Ascending aorta (tissue), 2 donors: ENCODE results near the gene LHX2. TPM values are rescaled to one million over a fixed set of nuclear protein-coding genes. Genes with fewer than 3 reads are reported as not detected.
"Not testable (repeated sequence)": the region's sequence is repeated elsewhere in the genome, so short reads cannot be mapped to it uniquely, and the experiment has no call there.

Source experiments
- DNase-seq, 2 donors: peaks; one replicate each; pipeline ENCODE4 v3.0.0-alpha.2; 2019; ENCODE audit warnings: low spot score in 2 of 2
- H3K27ac ChIP-seq, 2 donors: fragments of 200-600 bp; sonication (generic); one replicate each; pipeline ENCODE4 v1.5.1; 2016 to 2017; ENCODE audit warnings: mild to moderate bottlenecking in 1 of 2
- H3K27me3 ChIP-seq: fragments of 200-600 bp; sonication (generic); one replicate; pipeline ENCODE4 v1.5.1; 2017
- H3K36me3 ChIP-seq, 2 donors: fragments of 200-600 bp; sonication (generic); one replicate each; pipeline ENCODE4 v1.5.1; 2016
- H3K4me1 ChIP-seq, 2 donors: fragments of 200-600 bp; sonication (generic); one replicate each; pipeline ENCODE4 v1.5.1; 2016 to 2017; ENCODE audit warnings: mild to moderate bottlenecking in 1 of 2
- H3K4me3 ChIP-seq, 2 donors: fragments of 200-600 bp; sonication (generic); one replicate each; pipeline ENCODE4 v1.5.1; 2016 to 2017; ENCODE audit warnings: mild to moderate bottlenecking in 1 of 2
- H3K9me3 ChIP-seq, 2 donors: fragments of 200-600 bp; sonication (generic); one replicate each; pipeline ENCODE4 v1.5.1; 2016
- intact Hi-C: fragments of 100-400 bp; cut with DNase I; formaldehyde crosslinking; loops from one replicate; pipeline ENCODE4 v1.15.1; 2023
- total RNA-seq: library from RNA; depleted of rRNA; stranded (reverse); fragments of >200 nt; gene quantifications from one replicate; pipeline ENCODE4 v1.1.0, GENCODE V29; 2016
- TF ChIP-seq, protein P1 (sequence below), 3 experiments: fragments of 200-600 bp in 2 of 3; fragments of 450-650 bp in 1 of 3; sonication (generic) in 2 of 3; IDR thresholded peaks; one replicate each; pipeline ENCODE4 v1.5.1; 2016 to 2019; ENCODE audit warnings: antibody characterized with exemption in 3 of 3, mild to moderate bottlenecking in 1 of 3, moderate library complexity in 1 of 3

The LHX2 gene
- total RNA-seq, 1 donor from 2014 or later = not detected

DNA sequence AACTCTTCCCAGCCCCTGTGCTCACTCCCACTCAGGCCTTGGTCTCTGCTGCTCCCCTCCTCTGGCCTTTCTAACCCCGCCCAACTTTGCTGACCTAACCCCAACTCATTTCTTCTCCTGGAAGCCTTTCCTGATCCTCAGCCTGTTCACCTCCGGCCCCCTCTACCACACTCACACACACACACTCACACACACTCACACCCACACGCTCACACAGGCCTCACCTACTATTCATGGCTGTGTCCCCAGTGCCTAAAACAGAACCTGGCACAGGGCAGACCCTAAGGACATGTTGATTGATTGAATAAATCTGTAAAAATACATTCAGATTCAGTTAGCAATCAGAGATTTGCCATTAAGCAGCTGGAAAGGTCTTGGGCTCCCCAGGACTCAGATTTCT lies 28.5 kb upstream of the LHX2 start:
- no peaks in the 10 kb centered on the region for H3K36me3 ChIP-seq
- H3K4me1 ChIP-seq = no peaks in the 10 kb centered on the region
- H3K27ac ChIP-seq = no peak overlapping the region
- peaks cover 5% of the 10 kb centered on the region for H3K27me3 ChIP-seq
- H3K9me3 ChIP-seq = no peaks in the 10 kb centered on the region
- TF ChIP-seq, protein P1, sequence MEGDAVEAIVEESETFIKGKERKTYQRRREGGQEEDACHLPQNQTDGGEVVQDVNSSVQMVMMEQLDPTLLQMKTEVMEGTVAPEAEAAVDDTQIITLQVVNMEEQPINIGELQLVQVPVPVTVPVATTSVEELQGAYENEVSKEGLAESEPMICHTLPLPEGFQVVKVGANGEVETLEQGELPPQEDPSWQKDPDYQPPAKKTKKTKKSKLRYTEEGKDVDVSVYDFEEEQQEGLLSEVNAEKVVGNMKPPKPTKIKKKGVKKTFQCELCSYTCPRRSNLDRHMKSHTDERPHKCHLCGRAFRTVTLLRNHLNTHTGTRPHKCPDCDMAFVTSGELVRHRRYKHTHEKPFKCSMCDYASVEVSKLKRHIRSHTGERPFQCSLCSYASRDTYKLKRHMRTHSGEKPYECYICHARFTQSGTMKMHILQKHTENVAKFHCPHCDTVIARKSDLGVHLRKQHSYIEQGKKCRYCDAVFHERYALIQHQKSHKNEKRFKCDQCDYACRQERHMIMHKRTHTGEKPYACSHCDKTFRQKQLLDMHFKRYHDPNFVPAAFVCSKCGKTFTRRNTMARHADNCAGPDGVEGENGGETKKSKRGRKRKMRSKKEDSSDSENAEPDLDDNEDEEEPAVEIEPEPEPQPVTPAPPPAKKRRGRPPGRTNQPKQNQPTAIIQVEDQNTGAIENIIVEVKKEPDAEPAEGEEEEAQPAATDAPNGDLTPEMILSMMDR (IDR thresholded peaks at IDR 0.05) = no peak
- H3K4me3 ChIP-seq = no peak overlapping the region
- intact Hi-C loops = no loop called here
- no peak for DNase-seq

DNA sequence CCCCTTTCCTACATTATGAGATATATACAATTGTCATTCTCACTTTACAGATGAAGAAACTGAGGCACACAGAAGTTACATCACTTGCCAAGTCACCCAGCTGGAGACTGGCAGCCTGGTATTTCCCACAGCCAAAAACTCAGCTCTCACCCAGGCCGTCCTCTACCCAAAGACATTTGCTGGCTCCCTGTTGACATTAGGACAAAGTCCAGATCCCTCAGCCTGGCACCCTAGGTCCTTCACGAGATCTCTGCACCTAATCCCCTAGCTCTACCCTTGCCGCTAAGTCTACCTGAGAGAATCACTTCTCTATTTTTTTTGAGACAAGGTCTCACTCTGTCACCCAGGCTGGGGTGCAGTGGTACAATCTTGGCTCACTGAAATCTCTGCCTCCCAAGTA lies 26.8 kb upstream of the LHX2 start:
- no peak overlapping the region for H3K27ac ChIP-seq
- no peaks in the 10 kb centered on the region for H3K4me1 ChIP-seq
- TF ChIP-seq, protein P1 (IDR thresholded peaks at IDR 0.05) = no peak
- intact Hi-C loops = no loop called here
- H3K36me3 ChIP-seq = no peaks in the 10 kb centered on the region
- H3K27me3 ChIP-seq = peaks cover 5% of the 10 kb centered on the region
- no peak for DNase-seq
- no peak overlapping the region for H3K4me3 ChIP-seq
- H3K9me3 ChIP-seq = no peaks in the 10 kb centered on the region

DNA sequence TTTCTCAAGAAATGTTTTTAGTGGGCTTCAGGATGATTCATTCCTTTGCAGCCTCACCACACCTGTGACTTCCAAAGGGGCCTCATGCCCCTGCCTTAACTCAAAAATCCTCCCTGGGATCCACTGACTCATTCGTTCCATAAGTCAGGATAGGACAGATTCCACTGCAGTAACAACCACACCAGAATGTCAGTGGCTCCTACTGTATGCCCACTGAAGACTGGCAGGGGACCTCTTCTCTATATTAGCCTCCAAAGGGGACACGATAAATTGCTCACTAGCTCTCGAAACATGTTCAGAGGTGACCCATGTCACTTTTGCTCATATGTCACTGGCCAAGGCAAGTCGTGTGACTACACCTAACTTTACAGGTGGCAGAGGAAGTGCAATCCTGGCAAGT lies 25.7 kb upstream of the LHX2 start:
- H3K27ac ChIP-seq = no peak overlapping the region
- H3K9me3 ChIP-seq = no peaks in the 10 kb centered on the region
- intact Hi-C loops = no loop called here
- TF ChIP-seq, protein P1 (IDR thresholded peaks at IDR 0.05) = no peak
- no peak overlapping the region for H3K4me3 ChIP-seq
- H3K4me1 ChIP-seq = no peaks in the 10 kb centered on the region
- H3K36me3 ChIP-seq = no peaks in the 10 kb centered on the region
- H3K27me3 ChIP-seq = peaks cover 1% of the 10 kb centered on the region
- DNase-seq = no peak

DNA sequence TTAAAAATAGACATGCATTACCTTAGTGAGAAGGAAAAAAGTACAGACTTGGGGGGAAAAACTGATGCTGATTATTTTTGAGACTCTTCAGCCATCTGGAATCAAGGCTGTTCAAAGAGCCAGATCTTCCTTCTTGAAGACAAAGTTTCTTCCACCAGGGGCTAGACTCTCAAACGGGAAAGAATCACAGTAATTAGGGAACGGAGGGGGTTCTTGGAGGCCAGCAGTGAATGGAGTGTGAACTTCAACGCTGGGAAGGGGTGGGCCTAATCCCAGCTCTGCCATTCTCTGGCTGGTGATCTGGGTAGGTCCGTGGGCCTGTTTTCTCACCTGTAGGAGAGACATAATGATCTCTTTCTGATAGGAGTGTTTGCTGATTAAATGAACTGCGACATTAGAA lies 21.1 kb upstream of the LHX2 start:
- no peak for DNase-seq
- no peaks in the 10 kb centered on the region for H3K27me3 ChIP-seq
- H3K4me1 ChIP-seq = no peaks in the 10 kb centered on the region
- TF ChIP-seq, protein P1 (IDR thresholded peaks at IDR 0.05) = no peak
- no peaks in the 10 kb centered on the region for H3K36me3 ChIP-seq
- no peak overlapping the region for H3K27ac ChIP-seq
- H3K4me3 ChIP-seq = no peak overlapping the region
- intact Hi-C loops = no loop called here
- H3K9me3 ChIP-seq = no peaks in the 10 kb centered on the region

DNA sequence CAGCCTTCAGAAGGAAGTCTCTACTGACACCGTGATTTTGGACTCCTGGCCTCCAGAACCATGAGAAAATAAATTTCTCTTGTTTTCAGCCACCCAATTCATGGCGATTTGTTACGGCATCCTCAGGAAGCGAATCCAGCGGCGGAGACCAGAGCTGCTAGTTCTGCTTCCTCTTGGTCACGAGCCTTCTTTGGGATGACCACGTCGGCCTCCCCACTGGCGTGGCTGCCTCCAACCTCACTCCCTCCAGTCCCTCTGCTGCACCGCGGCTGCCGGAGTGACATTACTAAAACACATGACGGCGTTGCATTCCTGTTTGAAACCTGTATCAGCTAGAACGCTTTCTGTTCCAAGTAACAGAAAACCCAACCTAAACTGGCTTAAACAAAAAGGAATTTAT lies 18.9 kb upstream of the LHX2 start:
- H3K27me3 ChIP-seq = peaks cover 11% of the 10 kb centered on the region
- H3K36me3 ChIP-seq, H3K4me1 ChIP-seq, H3K27ac ChIP-seq, H3K4me3 ChIP-seq, H3K9me3 ChIP-seq, intact Hi-C loops, DNase-seq: not testable (repeated sequence)

DNA sequence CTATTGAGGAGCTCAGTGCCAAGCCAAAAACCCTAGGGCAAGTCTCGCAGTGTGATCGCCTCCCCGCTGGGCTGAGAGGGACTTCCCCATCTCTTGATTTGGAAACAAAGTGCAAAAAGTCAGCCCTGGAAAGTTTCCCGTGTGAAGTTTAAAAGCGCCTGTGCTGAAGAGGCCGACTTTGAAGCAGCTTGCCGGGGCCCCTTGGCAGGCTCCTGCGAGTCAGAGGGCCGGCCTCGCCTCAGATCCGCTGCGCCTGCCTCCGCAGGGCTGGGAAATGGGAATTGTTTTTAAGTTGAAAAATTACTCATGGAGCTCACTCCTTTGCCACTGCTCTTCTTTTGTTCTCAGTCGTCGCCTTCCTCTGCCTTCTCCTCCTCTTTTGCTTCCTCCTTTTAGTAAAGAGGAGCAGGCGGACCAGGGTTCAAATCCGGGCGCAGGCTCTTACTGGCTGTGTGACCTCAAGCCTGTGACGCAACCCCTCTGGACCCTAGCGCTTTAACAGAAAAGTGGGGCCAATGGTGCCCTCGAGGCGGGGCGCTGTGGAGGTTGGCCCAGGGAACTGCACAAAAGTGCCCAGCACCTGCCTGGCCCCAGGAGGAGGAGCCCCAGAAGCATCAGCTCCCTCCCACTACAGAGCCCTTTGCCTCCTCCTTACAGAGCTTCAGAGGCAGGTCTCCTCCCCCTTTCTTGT lies 14.7 kb upstream of the LHX2 start:
- Histone ChIP-seq H3K4me3 (no peak overlapping the region), H3K36me3 (no peaks in the 10 kb centered on the region), H3K27me3 (peaks cover 17% of the 10 kb centered on the region), H3K27ac (no peak overlapping the region), H3K9me3 (no peaks in the 10 kb centered on the region), H3K4me1 (peaks cover 0 to 10% of the 10 kb centered on the region in 2 donors)
- DNase-seq = no peak
- intact Hi-C loops = no loop called here
- TF ChIP-seq, protein P1 (IDR thresholded peaks at IDR 0.05) = no peak
